Measurements from ENCODE around the gene CC2D1A.
A peak's percentile ranks its signal among the peaks of the same experiment; 100 is the strongest.

The CC2D1A gene

DNA sequence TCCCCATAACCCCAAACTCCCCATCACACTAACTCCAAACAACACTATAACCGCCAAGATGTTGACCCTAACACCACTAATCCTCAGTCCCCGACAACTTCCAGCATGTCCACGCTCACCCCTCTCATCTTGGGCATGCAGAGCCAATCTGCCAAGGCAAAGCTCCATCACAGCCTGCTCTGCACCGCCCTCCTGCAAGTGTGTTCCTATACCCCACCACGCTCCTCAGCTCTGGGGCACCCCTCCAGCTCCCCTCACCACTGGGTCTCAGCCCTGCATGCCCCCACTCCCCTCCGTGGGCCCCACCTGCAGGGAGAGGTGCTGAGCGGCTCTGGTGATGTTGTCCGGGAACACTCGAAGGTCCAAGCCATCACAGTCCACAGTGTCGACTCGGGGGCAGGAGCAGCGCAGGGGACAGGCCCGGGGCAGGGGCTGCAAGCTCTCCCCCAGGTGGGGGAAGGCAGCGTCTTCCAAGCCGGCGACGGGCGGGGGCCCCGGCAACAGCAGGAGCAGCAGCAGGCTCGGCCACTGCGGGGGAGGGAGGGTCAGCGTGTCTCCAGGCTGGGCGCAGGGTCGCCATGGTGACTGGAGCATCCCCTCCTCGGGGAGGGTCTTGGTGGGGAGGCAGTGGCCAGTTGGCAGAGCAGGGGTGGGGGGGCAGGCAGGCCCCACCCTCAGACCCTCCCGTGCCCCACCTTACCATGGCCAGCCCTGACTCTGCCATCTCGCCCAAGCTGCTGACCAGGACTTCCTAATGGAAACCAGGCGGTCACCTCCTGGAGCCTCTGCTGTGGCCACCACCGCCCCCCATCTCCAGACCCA lies 31.7 kb downstream of the CC2D1A start:
- DNase-seq (ENCODE audit: low read depth): peak; percentile 21

DNA sequence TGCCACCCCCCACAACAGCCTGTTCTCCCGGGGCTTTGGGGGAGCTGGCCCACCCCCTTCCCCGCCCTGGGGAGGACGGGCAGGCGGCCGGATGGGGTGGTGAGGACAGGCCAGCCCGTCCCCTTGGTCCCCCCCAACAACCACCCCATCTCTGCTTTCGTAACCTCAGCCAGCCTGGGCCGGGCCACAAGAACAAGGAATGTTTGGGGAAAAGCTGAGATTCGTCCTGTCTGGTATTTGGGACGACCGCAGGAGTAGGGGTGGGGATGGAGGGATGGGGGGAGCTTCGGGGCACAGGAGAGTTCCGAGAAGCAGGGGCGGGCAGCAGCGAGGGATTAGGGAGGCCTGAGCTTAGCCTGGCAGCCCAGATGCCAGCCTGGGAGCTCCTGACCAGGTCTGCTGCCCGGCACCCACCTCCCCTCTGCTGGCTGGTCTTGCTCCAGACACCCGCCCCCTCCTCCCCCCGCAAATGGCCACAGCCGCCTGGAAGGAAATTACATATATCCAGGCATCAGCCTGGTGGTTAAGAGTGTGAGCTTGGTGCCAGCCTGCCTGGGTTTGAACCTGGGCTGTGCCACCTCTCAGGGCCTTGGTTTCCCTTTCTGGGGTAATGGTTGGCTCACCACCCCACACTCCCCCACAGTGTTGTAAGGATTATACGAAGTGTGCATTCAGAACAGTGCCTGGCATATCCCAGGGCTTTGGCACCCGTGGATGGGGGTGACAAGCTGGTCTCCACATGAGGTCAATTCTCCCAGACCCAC lies 32.5 kb downstream of the CC2D1A start, which contains the start of gene PODNL1:
TSS of gene PODNL1 (minus strand) at position 117 of the 764 bp plus-strand sequence. CDS start 236 bp downstream, outside the sequence.
- peak; percentile 89 for DNase-seq (ENCODE audit: low read depth)

DNA sequence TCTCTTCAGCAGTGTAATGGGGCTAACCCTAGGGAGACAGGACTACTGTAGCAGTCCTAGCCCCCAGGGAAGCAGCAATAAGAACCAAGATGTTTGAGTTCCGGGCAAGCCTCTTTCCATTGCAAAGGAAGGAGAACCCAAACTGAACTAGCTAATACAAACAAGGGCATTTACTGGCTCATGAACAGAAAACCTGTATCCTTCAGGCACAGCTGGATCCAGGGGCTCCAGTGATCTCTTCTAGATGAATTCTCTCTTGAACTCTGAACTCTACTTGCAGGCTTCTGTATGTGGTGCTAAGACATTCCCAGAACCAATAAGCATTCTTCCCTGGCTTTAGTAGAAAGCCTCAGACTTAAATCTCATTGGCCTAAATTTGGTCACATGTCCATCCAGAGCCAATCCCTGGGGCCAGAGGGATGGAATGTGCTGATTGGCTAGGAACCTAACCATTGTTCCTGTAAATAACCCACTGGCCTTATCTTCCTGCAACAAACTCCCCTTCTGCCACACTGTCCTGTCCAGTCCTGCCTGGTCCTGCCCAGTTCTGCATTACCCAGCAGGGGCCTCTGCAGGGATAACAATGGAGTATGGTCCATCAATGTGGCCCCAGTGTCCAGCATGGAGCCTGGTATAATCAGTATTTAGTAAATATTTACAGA lies 36.2 kb downstream of the CC2D1A start:
- DNase-seq (ENCODE audit: low read depth): peak; percentile 20

DNA sequence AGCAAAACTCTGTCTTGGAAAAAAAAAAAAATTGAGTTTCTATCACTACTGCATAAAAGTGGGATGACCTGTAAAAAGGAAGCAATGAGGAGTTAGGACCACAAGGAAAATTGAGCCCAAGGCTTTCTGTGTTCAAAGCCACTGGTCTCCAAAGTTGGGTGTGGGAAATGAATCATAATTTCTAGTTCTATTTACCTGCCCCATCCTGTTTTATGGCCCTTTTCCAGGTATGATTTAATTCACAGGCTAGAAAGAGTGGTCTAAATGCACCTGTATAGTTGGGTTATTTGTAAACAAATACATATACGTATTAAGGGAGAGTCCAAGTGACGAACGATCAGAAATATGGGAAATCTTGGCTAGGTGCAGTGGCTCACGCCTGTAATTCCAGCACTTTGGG lies 40.4 kb downstream of the CC2D1A start:
- DNase-seq (ENCODE audit: low read depth): no peak

DNA sequence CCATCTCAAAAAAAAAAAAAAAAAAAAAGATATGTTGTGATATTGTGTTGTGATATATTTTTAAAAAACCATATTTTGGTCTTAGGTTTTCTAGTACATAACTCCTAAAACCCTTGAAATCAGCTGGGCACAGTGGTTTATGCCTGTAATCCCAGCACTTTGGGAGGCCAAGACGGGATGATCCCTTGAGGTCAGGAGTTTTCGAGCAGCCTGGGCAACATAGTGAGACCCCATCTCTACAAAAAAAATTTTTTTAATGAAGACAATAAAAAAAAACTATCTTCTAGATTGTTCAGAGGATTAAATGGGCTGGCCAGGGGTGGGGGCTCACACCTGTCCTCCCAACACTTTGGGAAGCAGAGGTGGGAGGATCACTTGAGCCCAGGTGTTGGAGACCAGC lies 45.0 kb downstream of the CC2D1A start:
- DNase-seq (ENCODE audit: low read depth): no peak

DNA sequence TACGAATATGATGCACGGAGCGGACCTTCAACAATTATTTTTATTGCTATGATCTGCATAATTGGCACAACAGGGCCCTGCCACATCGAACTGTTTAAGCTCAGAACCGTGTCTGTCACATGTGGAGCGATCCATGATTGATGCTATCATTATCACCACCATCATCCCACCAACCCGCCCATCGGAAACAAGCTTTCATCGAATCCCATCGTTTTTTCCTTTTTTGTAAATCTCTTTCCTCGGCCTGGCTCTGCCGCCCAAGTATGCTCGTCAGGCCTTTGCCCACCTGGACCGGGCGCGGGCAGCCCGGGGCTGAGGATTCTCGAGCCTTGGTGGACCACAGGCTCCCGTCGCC lies 45.8 kb downstream of the CC2D1A start:
- DNase-seq (ENCODE audit: low read depth): no peak

DNA sequence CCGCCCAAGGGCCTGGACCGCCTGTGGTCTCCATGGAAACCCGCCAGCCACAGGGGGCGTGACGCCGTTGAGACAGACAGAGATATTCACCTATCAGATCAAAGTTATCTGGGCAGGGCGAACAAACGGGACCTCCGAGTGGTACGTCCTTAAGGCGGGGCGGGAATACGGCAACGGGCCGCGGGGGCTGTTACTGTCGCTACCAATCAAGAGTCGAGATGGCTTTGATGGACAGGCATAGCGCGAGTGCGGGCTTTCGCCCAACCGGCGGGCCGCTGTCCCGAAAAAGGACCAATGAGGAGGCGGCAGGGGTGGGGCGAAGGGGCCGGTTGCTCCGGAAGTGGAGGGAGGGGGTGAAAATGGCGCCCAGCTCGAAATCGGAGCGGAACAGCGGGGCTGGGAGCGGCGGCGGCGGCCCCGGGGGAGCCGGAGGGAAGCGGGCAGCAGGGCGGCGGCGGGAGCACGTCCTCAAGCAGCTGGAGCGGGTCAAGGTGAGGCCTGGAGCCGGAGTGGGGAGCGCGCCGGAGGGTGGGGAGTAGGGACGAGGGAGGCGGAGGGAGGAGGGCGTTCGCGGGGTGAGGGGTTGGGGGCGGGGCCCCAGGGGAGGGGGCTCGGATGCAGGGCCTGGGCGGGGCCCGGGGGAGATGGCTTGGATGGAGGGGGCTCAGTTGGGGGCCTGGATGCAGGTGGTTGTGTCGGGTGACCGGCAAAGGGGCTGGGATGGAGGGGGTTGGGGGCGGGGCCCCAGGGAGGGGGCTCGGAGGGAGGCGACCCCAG lies 46.3 kb downstream of the CC2D1A start, which contains the start of gene DCAF15:
TSS of gene DCAF15 (plus strand) at position 356 of the 777 bp plus-strand sequence. CDS start at position 360, 4 bp downstream.
- DNase-seq (ENCODE audit: low read depth): peak; percentile 100

DNA sequence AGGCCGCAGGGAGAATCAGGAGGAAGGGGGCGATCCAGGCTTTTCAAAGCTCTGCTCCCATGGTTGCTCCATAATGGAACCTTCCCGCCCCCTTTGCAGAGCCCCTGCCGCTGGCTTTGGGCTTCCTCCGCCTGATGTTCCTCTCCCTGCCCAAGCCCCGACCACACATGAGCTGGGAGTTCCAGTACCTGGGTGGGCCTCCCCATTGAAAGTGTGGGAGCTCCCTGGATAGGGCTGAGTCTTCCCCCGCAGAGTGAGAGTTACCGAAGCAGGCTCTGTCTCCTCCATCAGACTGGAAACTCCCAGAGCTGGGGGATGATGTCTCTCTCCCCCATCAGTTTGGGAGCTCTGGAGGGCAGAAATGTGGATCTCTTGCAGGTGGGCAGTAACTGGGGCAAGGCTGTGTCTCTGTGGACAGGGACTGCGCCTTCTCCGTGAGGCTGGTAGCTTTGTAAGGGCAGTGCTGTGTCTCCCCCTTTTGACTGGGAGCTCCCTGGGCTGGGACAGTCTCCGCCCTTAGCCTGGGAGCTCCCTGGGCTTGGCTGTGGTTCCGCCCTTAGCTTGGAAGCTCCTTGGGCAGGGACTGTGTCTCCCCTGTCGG lies 47.0 kb downstream of the CC2D1A start:
- peak; percentile 80 for DNase-seq (ENCODE audit: low read depth)

DNA sequence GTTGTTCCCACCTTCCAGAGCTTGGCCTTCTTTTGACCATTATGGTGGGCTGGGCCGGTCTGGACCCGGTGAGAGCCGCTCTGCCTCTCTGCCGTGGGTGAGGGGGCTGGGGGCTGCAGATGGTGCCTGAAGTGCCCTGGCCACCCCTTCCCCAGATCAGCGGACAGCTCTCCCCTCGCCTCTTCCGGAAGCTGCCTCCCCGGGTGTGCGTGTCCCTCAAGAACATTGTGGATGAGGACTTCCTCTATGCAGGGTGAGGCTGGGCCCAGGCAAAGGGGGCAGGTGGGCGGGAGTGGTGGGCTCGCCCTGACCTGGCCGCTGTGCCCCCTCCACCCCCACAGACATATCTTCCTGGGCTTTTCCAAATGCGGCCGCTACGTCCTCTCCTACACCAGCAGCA lies 48.2 kb downstream of the CC2D1A start:
- no peak for DNase-seq (ENCODE audit: low read depth)

DNA sequence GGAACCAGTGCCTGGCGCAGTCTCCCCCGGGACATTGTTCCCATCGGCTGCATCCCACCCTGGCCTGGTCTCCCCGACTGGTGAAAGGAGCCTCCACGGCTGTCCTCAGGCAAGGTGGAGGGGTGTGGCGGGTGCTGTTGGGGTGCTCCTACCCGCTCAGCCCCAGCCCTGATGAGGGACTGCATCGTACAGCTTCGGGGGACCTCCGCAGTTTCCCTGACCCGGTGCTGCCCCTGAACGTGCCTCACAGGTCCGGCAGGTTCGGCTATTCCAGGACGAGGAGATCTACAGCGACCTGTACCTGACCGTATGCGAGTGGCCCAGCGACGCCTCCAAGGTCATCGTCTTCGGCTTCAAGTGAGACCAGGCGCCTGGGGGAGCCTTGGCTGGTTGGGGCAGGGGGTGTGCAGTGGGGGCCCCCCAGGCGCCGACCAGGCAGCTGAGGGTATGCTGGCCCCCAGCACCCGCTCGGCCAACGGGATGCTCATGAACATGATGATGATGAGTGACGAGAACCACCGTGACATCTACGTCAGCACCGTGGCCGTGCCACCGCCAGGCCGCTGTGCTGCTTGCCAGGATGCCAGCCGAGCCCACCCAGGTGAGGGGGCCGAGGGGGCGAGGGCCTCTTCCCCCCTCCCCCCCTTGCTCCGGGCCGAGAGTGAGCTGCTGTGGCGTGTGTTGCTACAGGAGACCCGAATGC lies 49.8 kb downstream of the CC2D1A start:
- DNase-seq (ENCODE audit: low read depth): no peak

DNA sequence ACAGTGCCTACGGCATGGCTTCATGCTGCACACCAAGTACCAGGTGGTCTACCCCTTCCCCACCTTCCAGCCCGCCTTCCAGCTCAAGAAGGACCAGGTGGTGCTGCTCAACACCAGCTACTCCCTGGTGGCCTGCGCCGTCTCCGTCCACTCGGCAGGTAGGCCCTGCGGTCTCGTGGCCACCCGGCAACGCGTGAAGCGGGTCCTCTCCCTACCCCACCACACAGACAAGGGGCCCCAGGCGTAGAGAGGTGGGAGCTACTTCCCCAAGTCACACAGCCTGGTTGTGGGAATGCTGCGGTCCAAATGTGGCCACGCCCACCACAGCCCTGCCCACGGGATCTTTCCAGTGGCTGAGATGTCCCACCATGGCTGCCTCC lies 50.4 kb downstream of the CC2D1A start:
- no peak for DNase-seq (ENCODE audit: low read depth)

DNA sequence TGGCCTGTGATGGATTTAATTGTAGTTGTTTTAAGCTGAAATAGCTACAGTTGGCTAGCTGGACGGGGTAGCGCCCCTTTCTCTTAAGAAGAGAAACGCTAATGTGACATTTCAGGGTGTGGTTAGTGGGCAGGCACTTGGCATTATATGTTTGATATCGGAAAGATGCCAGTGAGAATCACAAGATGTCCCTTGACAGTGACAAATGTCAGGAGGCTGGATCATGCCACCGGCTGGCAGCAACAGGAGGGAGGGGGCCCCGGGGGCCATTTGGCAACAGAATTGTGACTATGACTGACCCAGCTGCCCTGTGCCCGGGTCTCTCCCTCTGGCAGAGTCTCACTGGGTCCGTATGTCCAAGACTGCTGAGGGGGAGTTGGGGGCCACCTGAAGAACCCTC lies 51.0 kb downstream of the CC2D1A start:
- no peak for DNase-seq (ENCODE audit: low read depth)

DNA sequence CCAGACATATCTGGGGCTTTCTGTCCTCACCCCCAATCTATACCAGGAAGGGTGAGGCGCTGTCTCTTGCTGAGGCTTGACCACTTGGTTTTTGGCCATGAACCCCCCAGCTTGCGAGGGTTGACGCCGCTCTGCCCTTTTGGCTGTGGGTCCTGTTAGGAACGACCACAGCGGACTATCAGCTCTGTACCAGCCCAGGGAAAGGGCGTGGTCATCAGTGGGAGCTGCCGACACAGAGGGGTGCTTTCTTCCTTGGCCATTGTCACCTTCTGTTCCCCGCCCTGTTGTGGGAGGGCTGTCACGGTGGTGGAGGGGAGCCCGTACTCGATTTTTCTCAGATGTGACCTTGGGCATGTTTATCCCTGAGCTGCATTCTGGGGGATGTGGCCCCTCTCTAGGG lies 52.0 kb downstream of the CC2D1A start:
- DNase-seq (ENCODE audit: low read depth): no peak

DNA sequence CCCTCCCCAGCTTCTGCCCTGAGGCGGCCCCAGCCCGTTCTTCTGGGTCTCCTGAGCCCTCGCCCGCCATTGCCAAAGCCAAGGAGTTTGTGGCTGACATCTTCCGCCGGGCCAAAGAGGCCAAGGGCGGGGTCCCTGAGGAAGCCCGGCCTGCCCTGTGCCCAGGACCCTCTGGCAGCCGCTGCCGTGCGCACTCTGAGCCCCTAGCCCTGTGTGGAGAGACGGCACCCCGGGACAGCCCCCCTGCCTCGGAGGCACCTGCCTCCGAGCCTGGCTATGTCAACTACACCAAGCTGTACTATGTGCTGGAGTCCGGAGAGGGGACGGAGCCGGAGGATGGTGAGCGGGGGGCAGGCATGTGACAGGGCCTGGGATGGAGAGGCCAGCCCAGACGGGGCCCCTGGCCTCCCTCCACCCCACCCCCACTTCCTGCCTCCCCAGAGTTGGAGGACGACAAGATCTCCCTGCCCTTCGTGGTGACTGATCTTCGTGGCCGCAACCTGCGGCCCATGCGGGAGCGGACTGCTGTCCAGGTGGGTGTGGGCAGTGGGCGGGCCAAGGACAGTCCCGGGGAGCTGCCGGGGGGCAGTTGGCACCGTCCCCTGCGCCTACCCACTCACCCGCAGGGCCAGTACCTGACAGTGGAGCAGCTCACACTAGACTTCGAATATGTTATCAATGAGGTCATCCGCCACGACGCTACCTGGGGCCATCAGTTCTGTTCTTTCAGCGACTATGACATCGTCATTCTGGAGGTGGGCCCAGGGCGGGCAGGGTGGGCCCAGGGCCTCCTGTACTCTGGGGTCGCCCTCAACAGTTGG lies 53.4 kb downstream of the CC2D1A start:
- DNase-seq (ENCODE audit: low read depth): no peak

DNA sequence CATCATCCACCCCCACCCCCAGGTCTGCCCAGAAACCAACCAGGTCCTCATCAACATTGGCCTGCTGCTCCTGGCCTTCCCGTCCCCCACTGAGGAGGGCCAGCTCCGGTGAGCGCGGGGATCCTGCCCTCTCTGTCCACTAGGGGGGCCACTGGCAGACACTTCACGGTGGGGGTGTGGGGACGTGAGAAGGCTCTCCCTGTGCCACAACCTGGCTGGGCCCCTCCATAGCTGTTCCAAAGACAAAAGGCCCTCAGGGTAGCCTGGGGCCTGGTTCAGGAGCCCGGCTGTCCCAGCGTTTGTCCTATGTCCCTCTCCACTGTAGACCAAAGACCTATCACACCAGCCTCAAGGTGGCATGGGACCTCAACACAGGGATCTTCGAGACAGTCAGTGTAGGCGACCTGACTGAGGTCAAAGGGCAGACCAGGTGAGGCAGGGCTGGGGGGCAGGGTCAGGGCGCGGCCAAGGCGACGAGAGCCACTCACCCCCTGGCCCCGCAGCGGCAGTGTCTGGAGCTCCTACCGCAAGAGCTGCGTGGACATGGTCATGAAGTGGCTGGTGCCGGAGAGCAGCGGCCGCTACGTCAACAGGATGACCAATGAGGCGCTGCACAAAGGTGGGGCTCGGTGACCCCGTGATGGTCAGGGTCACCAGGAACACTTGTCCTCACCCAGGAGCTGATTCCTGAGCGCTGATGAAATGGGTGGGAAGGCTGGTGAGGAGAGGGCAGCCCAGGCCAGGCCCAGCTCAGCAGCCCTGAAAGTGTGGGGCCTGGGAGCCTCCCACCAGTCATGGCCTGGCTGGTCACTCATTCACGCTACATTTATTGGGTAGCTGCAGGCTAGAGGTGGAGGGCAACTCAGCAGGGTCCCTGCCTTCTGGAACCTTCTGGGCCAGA lies 54.2 kb downstream of the CC2D1A start:
- no peak for DNase-seq (ENCODE audit: low read depth)

DNA sequence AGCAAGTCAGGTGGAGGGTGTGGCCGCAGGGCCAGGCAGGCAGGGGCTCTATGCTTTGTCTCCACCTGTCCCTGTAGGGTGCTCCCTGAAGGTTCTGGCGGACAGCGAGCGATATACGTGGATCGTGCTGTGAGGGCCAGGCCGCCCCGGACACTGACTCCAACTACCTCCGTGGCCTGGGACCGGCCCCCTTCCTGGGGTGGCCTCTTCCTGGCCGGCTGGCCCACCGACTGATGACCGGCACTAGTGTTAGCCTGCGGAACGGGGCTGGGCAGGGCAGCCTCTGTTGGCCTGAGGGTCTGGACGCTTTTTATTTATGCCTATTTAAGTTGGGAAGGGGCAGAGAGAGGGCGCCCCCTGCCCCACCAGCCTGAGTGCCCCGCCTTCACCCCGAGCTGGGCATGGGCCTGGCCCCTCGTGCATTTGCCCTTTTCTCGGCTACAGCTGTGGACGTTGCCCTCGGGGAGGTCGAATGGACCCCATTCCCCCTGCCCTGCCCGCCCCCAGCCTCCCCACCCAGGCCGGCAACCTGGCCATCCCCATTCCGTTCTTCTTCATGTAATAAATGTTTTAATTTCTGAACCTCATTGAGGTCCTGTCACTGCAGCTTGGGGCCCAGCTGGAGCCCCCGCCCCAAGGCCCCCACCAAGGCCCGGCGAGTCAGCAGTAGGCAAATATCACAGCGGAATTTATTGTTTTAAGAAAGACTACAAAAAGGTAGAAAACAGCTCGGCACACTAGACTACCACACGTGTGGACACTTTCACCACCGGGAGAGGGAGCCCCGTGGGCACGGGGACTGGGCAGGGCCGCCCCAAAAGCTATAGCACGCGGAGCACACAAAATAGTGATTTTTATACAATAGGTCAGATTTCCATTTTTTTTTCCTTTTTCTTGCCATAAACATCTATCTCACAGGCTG lies 55.1 kb downstream of the CC2D1A start:
- DNase-seq (ENCODE audit: low read depth): no peak

DNA sequence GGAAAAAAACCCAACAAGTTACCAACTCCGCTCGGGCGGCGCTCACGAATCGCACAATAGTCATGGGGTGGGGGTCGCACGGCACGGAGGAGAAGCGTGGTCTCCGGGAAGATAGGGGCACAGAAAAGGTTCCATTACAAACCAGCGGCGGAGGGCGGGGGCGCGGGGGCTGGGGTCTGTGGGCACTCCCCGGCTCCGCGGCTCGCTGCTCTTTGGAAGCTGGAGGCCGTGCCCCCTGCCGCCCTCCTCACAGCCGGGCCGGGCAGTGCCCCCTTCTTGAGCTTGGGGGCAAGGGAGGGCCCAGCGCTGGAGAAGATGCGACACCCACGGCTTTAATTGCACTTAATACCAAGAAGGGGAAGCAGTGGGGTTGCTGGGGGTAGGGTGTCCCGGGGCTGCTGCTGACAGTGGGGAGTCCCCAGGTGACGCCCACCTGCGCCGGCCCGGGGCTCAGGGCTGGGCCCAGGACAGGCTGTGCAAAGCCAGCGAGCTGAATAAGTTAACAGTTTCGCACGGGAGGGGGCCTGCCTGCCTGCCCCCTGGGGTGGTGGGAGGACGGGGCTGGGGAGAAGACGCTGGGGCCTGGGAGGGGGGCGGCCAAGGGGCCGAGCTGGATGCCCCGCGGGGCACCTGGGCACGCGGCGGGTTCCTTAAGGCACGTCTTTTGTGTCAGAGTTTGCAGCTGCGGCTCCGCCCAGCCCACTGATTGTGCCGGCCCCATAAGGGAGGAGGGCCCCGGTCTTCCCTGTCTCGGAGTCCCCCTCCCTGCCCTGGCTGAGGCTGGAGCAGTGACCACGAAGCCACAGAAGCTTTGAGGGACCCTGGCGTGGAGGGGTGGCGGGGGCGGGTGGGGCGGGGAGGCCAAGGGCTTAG lies 56.1 kb downstream of the CC2D1A start:
- peak; percentile 20 for DNase-seq (ENCODE audit: low read depth)

All from EH (cell line).